Middle frontal gyrus (tissue), 1 donor: ENCODE measurements around the gene BRIP1.
"Not testable (repeated sequence)": the region's sequence is repeated elsewhere in the genome, so short reads cannot be mapped to it uniquely, and the experiment has no call there.

Experiments used
- DNase-seq: peaks from one replicate; pipeline ENCODE4 v3.0.0-alpha.2; 2015; ENCODE audit warnings: low spot score; ENCODE audit errors: extremely low spot score

The BRIP1 gene

GRCh38 chr17:61831099-61831498 lies 32.2 kb downstream of the BRIP1 start:
- DNase-seq, result no peak

GRCh38 chr17:61828694-61829093 lies 34.6 kb downstream of the BRIP1 start:
- DNase-seq, result no peak

- no peak for DNase-seq
These were observed 35.5 kb downstream of the BRIP1 start for GRCh38 chr17:61827649-61828395.

GRCh38 chr17:61826866-61827265 lies 36.5 kb downstream of the BRIP1 start:
- DNase-seq, result not testable (repeated sequence)

DNA sequence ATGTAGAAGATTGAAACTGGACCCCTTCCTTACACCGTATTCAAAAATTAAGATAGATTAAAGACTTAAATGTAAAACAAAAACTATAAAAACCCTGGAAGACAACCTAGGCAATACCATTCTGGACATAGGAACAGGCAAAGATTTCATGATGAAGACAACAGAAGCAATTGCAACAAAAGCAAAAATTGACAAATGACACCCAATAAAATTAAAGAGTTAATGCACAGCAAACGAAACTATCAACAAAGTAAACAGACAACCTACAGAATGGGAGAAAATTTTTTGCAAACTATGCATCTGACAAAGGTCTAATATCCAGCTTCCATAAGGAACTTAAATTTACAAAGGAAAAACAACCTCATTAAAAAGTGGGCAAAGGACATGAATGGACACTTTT lies 37.1 kb downstream of the BRIP1 start:
- not testable (repeated sequence) for DNase-seq

DNA sequence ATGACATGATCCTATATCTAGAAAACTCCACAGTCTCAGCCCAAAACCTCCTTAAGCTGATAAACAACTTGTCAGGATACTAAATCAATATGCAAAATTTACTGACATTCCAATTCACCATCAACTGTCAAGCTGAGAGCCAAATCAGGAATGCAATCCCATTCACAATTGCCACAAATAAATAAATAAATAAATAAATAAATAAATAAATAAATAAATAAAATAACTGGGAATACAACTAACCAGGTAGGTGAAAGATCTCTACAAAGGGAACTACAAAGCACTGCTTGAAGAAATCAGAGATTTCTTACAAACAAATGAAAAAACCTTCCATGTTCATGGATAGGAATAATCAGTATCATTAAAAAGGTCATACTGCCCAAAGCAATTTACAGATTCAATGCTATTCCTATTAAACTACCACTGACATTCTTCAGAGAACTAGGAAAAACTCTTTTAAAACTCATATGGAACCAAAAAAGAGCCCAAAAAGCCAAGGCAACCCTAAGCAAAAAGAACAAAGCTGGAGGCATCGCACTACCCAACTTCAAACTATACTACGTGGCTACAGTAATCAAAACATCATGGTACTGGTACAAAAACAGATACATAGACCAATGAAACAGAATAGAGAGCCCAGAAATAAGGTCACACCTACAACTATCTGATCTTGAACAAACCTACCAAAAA lies 37.7 kb downstream of the BRIP1 start:
- no peak for DNase-seq

- DNase-seq, result no peak
These were observed 40.7 kb downstream of the BRIP1 start for GRCh38 chr17:61822326-61823285.

- no peak for DNase-seq
These were observed 41.7 kb downstream of the BRIP1 start for GRCh38 chr17:61821655-61822054.

- DNase-seq, result not testable (repeated sequence)
These were observed 44.1 kb downstream of the BRIP1 start for GRCh38 chr17:61819265-61819664.

GRCh38 chr17:61818225-61818624 lies 45.1 kb downstream of the BRIP1 start:
- DNase-seq, result no peak

GRCh38 chr17:61817452-61817851 lies 45.9 kb downstream of the BRIP1 start:
- DNase-seq, result no peak

DNA sequence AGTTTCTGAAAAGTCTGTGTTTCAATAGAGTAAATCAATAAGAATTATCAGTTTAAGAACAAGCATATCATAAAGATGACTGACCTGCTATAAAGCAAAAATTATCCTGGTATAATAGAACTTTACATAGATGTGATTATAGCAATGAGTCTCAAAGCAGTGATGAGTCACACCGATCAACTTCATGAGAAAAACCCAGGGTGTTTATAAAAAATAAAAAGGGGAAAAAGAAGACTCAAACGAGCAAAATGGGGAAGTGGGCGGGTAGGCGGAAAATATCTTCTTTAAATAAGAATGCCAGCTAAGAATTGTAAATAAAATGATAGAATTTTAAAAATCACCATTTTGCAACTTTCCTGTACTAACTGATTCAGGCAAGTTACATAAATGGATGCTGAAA lies 46.8 kb downstream of the BRIP1 start:
- DNase-seq, result no peak

- no peak for DNase-seq
These were observed 47.3 kb downstream of the BRIP1 start for GRCh38 chr17:61815863-61816503.

DNA sequence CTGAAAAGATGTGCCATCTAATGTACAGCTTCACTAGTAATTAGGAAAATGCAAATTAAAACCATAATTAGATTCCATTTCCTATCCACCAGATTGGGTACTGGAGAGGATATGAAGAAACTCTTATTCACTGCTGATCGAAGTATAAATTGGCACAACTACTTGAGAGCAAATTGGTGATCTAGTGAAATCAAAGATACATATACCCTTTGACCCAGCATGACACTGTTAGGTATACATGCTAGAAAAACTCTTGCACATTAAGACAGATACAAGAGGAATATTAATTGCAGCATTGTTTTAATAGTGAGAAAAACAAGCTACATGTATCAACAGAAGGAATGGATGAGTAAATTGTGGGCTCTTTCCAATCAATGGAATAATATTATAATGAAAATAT lies 48.8 kb downstream of the BRIP1 start:
- DNase-seq, result no peak

DNA sequence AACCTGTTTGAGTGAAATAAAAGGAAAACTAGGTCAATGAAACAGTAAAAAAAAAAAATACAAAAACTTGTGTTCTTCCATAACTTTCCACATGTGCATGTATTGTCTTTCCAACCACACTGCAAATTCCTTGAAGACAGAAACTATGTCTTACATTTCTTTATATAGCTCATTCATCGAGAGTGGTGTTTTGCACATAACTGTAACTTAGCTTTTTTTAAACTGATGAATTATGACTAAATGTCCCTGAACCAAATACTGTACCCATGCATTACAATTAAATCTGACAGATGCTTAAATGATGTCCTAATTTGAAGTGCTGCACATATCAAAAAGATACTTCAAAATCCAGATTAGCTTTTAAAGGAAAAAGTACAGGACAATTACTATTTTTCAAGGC lies 50.1 kb downstream of the BRIP1 start:
- no peak for DNase-seq

GRCh38 chr17:61812747-61813146 lies 50.6 kb downstream of the BRIP1 start:
- no peak for DNase-seq

- no peak for DNase-seq
These were observed 53.4 kb downstream of the BRIP1 start for GRCh38 chr17:61809816-61810392.

- no peak for DNase-seq
These were observed 54.9 kb downstream of the BRIP1 start for GRCh38 chr17:61808442-61808841.

DNA sequence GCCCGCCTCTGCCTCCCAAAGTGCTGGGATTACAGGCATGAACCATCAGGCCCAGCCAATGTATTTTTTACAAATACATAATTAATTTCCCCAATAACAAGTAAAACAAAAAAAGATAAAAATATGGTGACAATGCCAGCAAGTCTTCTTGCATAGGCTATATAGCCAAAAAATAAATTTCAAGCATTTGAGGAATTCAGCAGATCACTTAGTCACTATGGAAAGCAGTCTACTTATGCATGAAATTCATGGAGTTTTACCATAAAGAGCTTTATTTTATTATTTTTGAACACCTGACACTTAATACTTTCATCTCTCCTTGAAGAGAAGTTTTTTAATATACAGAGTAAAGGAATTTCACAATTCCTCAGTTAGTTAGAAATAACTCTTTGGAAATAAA lies 56.4 kb downstream of the BRIP1 start:
- no peak for DNase-seq

DNA sequence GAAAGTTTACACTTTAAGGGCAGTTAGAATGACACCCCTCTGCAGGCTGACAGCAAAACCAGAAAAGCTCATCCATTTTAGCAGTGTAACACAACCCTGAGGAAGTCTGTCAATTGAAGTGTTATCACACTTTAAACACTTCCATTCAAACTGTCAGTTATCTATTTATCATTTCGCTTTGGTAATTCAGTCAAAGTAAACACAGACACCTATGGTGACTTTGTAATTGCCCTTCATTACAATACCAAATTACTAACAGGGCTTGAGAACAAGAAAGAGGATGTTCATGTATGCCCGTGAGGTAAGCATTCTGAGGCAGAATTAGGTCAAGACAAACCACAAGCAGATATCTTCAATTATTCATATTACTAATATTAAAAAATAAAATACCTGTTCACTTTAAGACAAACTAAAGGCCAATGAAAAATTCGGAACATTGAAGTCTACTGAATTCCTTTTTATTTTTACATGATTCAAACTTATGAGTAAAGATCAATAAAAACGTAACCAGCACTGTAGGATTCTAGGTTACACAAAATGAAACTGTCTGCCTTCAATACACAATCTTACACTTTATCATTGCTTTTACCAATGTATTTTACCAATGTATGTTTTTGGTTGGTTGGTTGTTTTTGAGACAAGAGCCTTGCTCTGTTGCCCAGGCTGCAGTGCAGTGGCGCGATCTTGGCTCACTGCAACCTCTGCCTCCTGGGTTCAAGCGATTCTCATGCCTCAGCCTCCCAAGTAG lies 57.1 kb downstream of the BRIP1 start:
- no peak for DNase-seq
